H9 (cell line): ENCODE data around the gene TNPO3. TPM values are rescaled to one million over a fixed set of nuclear protein-coding genes. Genes with fewer than 3 reads are reported as not detected.

Experiments used
- DNase-seq: peaks from one replicate; pipeline ENCODE4 v3.0.0-alpha.2; 2017
- H2AFZ ChIP-seq: one replicate; pipeline ENCODE4 v1.6.1; 2013; ENCODE audit warnings: mild to moderate bottlenecking, low read length, control low read depth, moderate library complexity
- H2AK5ac ChIP-seq: 2 replicates; pipeline ENCODE4 v1.6.1; 2013; ENCODE audit warnings: low read length, control low read depth, mixed read lengths; ENCODE audit not compliant: insufficient read length
- H2BK120ac ChIP-seq: one replicate; pipeline ENCODE4 v1.6.1; 2013; ENCODE audit warnings: low read depth, mild to moderate bottlenecking, low read length, control low read depth, inconsistent platforms; ENCODE audit not compliant: poor library complexity, severe bottlenecking
- H2BK12ac ChIP-seq: 2 replicates; pipeline ENCODE4 v1.6.1; 2013; ENCODE audit warnings: low read length, control low read depth, mixed read lengths, low read depth; ENCODE audit not compliant: insufficient read length
- H2BK15ac ChIP-seq: 2 replicates; pipeline ENCODE4 v1.6.1; 2013; ENCODE audit warnings: low read depth, low read length, control low read depth
- H2BK20ac ChIP-seq: one replicate; pipeline ENCODE4 v1.6.1; 2013; ENCODE audit warnings: low read depth, mild to moderate bottlenecking, low read length, control low read depth, inconsistent platforms; ENCODE audit not compliant: poor library complexity, severe bottlenecking
- H2BK5ac ChIP-seq: 2 replicates; pipeline ENCODE4 v1.6.1; 2013; ENCODE audit warnings: low read length, control low read depth, mixed read lengths; ENCODE audit not compliant: insufficient read length
- H3K14ac ChIP-seq: 2 replicates; pipeline ENCODE4 v1.6.1; 2013; ENCODE audit warnings: low read length, control low read depth; ENCODE audit not compliant: insufficient read depth
- H3K18ac ChIP-seq: 2 replicates; pipeline ENCODE4 v1.6.1; 2013; ENCODE audit warnings: low read depth, mild to moderate bottlenecking, mixed read lengths, low read length, control low read depth; ENCODE audit not compliant: insufficient read length
- H3K23ac ChIP-seq: 2 replicates; pipeline ENCODE4 v1.6.1; 2013; ENCODE audit warnings: low read length, control low read depth, mixed read lengths, low read depth; ENCODE audit not compliant: insufficient read length
- H3K23me2 ChIP-seq: 2 replicates; pipeline ENCODE4 v1.6.1; 2013; ENCODE audit warnings: low read depth, mild to moderate bottlenecking, mixed read lengths, low read length, control low read depth; ENCODE audit not compliant: insufficient read length, poor library complexity, severe bottlenecking
- H3K27ac ChIP-seq: 2 replicates; pipeline ENCODE4 v1.5.1; 2013; ENCODE audit warnings: low read length, control low read depth, mixed read lengths, low read depth; ENCODE audit not compliant: insufficient read length
- H3K27me3 ChIP-seq: 2 replicates; pipeline ENCODE4 v1.6.1; 2013; ENCODE audit warnings: low read length, control low read depth, inconsistent platforms; ENCODE audit not compliant: insufficient read depth
- H3K4ac ChIP-seq: 2 replicates; pipeline ENCODE4 v1.6.1; 2013; ENCODE audit warnings: low read depth, mild to moderate bottlenecking, control low read depth, inconsistent platforms, low read length, moderate library complexity
- H3K4me1 ChIP-seq: 2 replicates; pipeline ENCODE4 v1.6.1; 2013; ENCODE audit warnings: low read length, control low read depth, inconsistent platforms; ENCODE audit not compliant: insufficient read depth
- H3K4me2 ChIP-seq: 2 replicates; pipeline ENCODE4 v1.6.1; 2013; ENCODE audit warnings: low read length, control low read depth, mixed read lengths; ENCODE audit not compliant: insufficient read length, insufficient read depth
- H3K56ac ChIP-seq: 2 replicates; pipeline ENCODE4 v1.6.1; 2013; ENCODE audit warnings: low read depth, mild to moderate bottlenecking, mixed read lengths, low read length, control low read depth; ENCODE audit not compliant: insufficient read length
- H3K79me1 ChIP-seq: 2 replicates; pipeline ENCODE4 v1.6.1; 2013; ENCODE audit warnings: low read depth, mild to moderate bottlenecking, moderate library complexity, low read length, control low read depth, inconsistent platforms; ENCODE audit not compliant: insufficient read depth, poor library complexity, severe bottlenecking
- H3K79me2 ChIP-seq: 2 replicates; pipeline ENCODE4 v1.6.1; 2013; ENCODE audit warnings: low read length, control low read depth, inconsistent platforms; ENCODE audit not compliant: insufficient read depth
- H3K9ac ChIP-seq: 2 replicates; pipeline ENCODE4 v1.6.1; 2013; ENCODE audit warnings: low read length, control low read depth, mixed read lengths; ENCODE audit not compliant: insufficient read length; ENCODE audit errors: extremely low read depth
- H3K9me3 ChIP-seq: one replicate; pipeline ENCODE4 v1.6.1; 2013; ENCODE audit warnings: low read depth, low read length, inconsistent platforms; ENCODE audit not compliant: control insufficient read depth
- H3T11ph ChIP-seq: one replicate; pipeline ENCODE4 v1.6.1; 2013; ENCODE audit warnings: mild to moderate bottlenecking, low read length, control low read depth, inconsistent platforms
- H4K20me1 ChIP-seq: one replicate; pipeline ENCODE4 v1.6.1; 2013; ENCODE audit not compliant: control insufficient read depth, insufficient read length, insufficient read depth
- H4K5ac ChIP-seq: 2 replicates; pipeline ENCODE4 v1.6.1; 2013; ENCODE audit warnings: low read depth, mild to moderate bottlenecking, mixed read lengths, low read length, control low read depth; ENCODE audit not compliant: insufficient read length
- H4K8ac ChIP-seq: replicated peaks from 2 replicates; pipeline ENCODE4 v1.6.1; 2013; ENCODE audit warnings: low read length, control low read depth, mixed read lengths, low read depth; ENCODE audit not compliant: insufficient read length
- H4K91ac ChIP-seq: 2 replicates; pipeline ENCODE4 v1.6.1; 2013; ENCODE audit warnings: low read depth, mild to moderate bottlenecking, moderate library complexity, mixed read lengths, low read length, control low read depth; ENCODE audit not compliant: insufficient read length
- H3K27ac Mint-ChIP-seq, 3 experiments: 2 replicates in 2 of 3; 3 replicates in 1 of 3; pipeline ENCODE4 v1.8.0; 2020 to 2021; ENCODE audit warnings: mixed read lengths in 3 of 3, mild to moderate bottlenecking in 1 of 3, moderate library complexity in 1 of 3
- H3K27me3 Mint-ChIP-seq: 2 replicates; pipeline ENCODE4 v1.8.0; 2021; ENCODE audit warnings: low read depth, mild to moderate bottlenecking, moderate library complexity, mixed read lengths
- H3K36me3 Mint-ChIP-seq, 3 experiments: 2 replicates in 2 of 3; 3 replicates in 1 of 3; pipeline ENCODE4 v1.8.0; 2020 to 2021; ENCODE audit warnings: low read depth in 3 of 3, mixed read lengths in 3 of 3; ENCODE audit not compliant: insufficient read depth in 1 of 3
- H3K4me1 Mint-ChIP-seq, 2 experiments: 2 replicates each; pipeline ENCODE4 v1.8.0; 2020; ENCODE audit warnings: mixed read lengths in 2 of 2
- H3K4me3 Mint-ChIP-seq, 2 experiments: 2 replicates in 1 of 2; 3 replicates in 1 of 2; pipeline ENCODE4 v1.8.0; 2020 to 2021; ENCODE audit warnings: mild to moderate bottlenecking in 2 of 2, mixed read lengths in 2 of 2, moderate library complexity in 1 of 2
- H3K9me3 Mint-ChIP-seq, 2 experiments: 2 replicates in 1 of 2; 3 replicates in 1 of 2; pipeline ENCODE4 v1.8.0; 2020; ENCODE audit warnings: mild to moderate bottlenecking in 2 of 2, mixed read lengths in 2 of 2, moderate library complexity in 1 of 2
- CTCF ChIP-seq: fragments of 200-600 bp; sonication (generic); conservative IDR thresholded peaks from 3 replicates; pipeline ENCODE4 v1.8.0; 2021; ENCODE audit warnings: antibody characterized with exemption, mild to moderate bottlenecking
- WGBS: extraction: QIAGEN DNeasy Blood & Tissue Kit; methylation state at CpG from one replicate; pipeline ENCODE4 v1.1.7; 2013; ENCODE audit warnings: missing lambda C conversion rate, low lambda C conversion rate, mixed read lengths; ENCODE audit not compliant: insufficient read length; ENCODE audit errors: extremely low coverage; 5-methylcytosine and 5-hydroxymethylcytosine counted together
- total RNA-seq: library from RNA; stranded (reverse); gene quantifications from 2 replicates; pipeline ENCODE4 v1.2.1, GENCODE V29; 2021

The TNPO3 gene
- total RNA-seq, 1 experiment from 2014 or later, result 90.1 TPM

GRCh38 chr7:129100827-129101166 lies 45.9 kb upstream of the TNPO3 start:
- no peaks in the 10 kb centered on the region for H3K36me3 Mint-ChIP-seq
- no peak overlapping the region for H3K14ac ChIP-seq
- peaks cover 0 to 4% of the 10 kb centered on the region in 2 experiments; a peak in 2 of 4 replicates for H3K4me1 Mint-ChIP-seq

More at GRCh38 chr7:129100827-129101166, 45.9 kb upstream of the TNPO3 start:
- no peak overlapping the region for H3K27ac Mint-ChIP-seq
- H3K4me3 Mint-ChIP-seq, result no peak overlapping the region
- no peaks in the 10 kb centered on the region for H3K9me3 Mint-ChIP-seq
- TF ChIP-seq CTCF, result no peak
- no peaks in the 10 kb centered on the region for H3K79me1 ChIP-seq
- no peak overlapping the region for H4K8ac ChIP-seq
- no peak for DNase-seq
- no peak overlapping the region for H2BK120ac ChIP-seq
- H3K4me1 ChIP-seq, result peaks cover 5% of the 10 kb centered on the region; the same call in 1 of the 2 replicates
- no peak overlapping the region for H2AK5ac ChIP-seq
- no peak overlapping the region for H3K9ac ChIP-seq
- no peak overlapping the region for H4K91ac ChIP-seq
- WGBS, result no CpG with 5 or more reads among the region's 2 CpGs
- H3K23ac ChIP-seq, result no peak overlapping the region
- H3T11ph ChIP-seq, result no peak overlapping the region
- H4K5ac ChIP-seq, result no peak overlapping the region
- H3K79me2 ChIP-seq, result no peaks in the 10 kb centered on the region
- H3K27me3 Mint-ChIP-seq, result peaks cover 5% of the 10 kb centered on the region
- H3K56ac ChIP-seq, result no peak overlapping the region
- no peak overlapping the region for H2BK12ac ChIP-seq
- H3K4me2 ChIP-seq, result no peak overlapping the region
- H2BK15ac ChIP-seq, result no peak overlapping the region
- no peak overlapping the region for H3K4ac ChIP-seq
- H2AFZ ChIP-seq, result no peak overlapping the region
- no peak overlapping the region for H2BK20ac ChIP-seq
- H3K18ac ChIP-seq, result no peak overlapping the region
- no peaks in the 10 kb centered on the region for H3K23me2 ChIP-seq
- H2BK5ac ChIP-seq, result no peak overlapping the region
- no peaks in the 10 kb centered on the region for H4K20me1 ChIP-seq
- H3K27ac ChIP-seq, result no peak overlapping the region
- no peaks in the 10 kb centered on the region for H3K9me3 ChIP-seq
- no peaks in the 10 kb centered on the region for H3K27me3 ChIP-seq
